HG02943 (cell line): ENCODE data around the gene FCAMR.

ENCODE experiments used
- ATAC-seq: cut with Tn5 transposase; IDR thresholded peaks from one replicate; pipeline ENCODE4 v1.9.1; 2021; ENCODE audit warnings: mild to moderate bottlenecking, low read depth, moderate library complexity; ENCODE audit not compliant: unreplicated experiment

The FCAMR gene

GRCh38 chr1:206912445-206913095, 57.7 kb downstream of the FCAMR start:
- ATAC-seq = no peak

DNA sequence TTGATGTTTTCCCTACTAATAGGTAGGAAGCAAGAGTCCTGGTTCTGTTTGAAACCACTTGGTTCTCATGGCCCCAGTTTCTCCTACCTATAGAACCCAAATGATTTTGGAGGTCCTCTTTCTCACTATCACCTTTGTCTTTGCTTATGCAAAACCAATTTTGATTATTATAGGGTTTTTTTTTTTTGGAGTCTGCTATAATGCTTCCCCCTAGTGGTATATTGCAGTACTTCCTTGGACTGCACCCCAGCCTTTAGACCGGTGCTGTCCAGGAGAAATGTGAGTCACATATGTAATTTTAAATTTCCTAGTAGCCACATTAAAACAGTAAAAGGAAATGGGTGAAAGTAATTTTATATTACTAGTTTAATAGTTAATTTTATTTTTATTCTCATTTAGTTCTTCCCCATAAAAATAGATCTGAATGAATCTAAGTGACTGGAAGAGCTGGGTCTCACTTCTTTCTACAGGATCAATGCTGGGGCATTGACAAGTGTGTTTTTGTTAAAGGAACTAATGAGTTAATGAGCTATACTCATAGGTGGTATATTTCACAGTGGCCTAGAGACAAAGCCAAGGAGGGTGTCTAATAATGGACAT, 59.1 kb downstream of the FCAMR start:
- no peak for ATAC-seq

DNA sequence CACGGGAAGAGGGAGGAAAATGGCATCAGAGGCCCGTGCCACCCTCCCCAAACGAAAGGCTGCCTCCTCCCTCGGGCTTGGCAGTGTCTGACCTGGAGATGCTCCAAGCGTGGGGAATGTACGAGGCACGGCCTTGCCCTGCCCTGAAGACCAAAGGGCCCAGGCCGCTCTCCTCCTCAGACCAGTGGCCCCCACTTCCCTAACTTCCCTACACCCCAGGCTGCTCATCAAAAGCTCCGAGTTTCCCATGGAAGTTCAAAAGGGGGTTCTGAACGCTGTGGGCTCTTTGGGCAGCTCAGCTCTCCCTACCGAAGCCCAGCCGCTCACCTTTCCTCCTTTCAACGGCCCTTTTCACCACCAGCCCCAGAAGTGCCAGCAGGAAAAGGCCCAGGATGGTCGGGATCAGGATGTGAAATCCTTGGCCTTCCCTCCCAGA, 60.4 kb downstream of the FCAMR start:
- no peak for ATAC-seq

- ATAC-seq = no peak
These were observed 60.9 kb downstream of the FCAMR start for GRCh38 chr1:206909161-206909882.

DNA sequence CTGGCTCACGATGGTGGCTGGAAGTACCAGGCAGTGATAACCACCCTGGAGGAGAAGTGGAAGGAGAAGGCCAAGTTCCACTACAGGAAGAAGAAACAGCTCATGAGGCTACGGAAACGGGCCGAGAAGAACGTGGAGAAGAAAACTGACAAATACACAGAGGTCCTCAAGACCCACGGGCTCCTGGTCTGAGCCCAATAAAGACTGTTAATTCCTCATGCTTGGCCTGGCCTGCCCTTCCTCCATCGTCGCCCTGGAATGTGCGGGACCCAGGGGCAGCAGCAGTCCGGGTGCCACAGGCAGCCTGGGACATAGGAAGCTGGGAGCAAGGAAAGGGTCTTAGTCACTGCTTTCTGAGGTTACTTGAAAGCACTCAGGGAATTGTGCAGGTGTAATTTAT, 62.2 kb downstream of the FCAMR start:
- no peak for ATAC-seq
